HEK293T (cell line): ENCODE measurements around the gene ARIH2.
A peak's percentile ranks its signal among the peaks of the same experiment; 100 is the strongest.

Experiments
- CTCF ChIA-PET: fragments of 350-600 bp; formaldehyde crosslinking; extraction: SDS; loops from one replicate; lab custom pipeline; 2021; ENCODE audit warnings: antibody characterized with exemption, inconsistent platforms; lab: Yijun Ruan, JAX
- POLR2A ChIA-PET: fragments of 350-600 bp; formaldehyde crosslinking; extraction: SDS; loops from one replicate; lab custom pipeline; 2020; ENCODE audit warnings: antibody characterized with exemption, inconsistent platforms; lab: Yijun Ruan, JAX
- DNase-seq: peaks from one replicate; pipeline ENCODE4 v3.0.0; 2012; ENCODE audit warnings: mixed read lengths; ENCODE audit errors: extremely low spot score
- ARNT ChIP-seq: fragments of 450-650 bp; IDR thresholded peaks from 2 replicates; pipeline ENCODE4 v1.6.1; 2017; ENCODE audit warnings: mild to moderate bottlenecking
- BHLHE40 ChIP-seq: fragments of 450-650 bp; IDR thresholded peaks from 2 replicates; pipeline ENCODE4 v1.6.1; 2016; ENCODE audit warnings: mild to moderate bottlenecking, moderate library complexity, borderline replicate concordance
- CTBP1 ChIP-seq: fragments of 450-650 bp; IDR thresholded peaks from 2 replicates; pipeline ENCODE4 v1.6.1; 2016; ENCODE audit warnings: borderline replicate concordance
- ELF4 ChIP-seq: fragments of 450-650 bp; IDR thresholded peaks from 2 replicates; pipeline ENCODE4 v1.6.1; 2017; ENCODE audit warnings: antibody characterized with exemption
- FOXA1 ChIP-seq: fragments of 450-650 bp; IDR thresholded peaks from 2 replicates; pipeline ENCODE4 v1.6.1; 2016; ENCODE audit warnings: mild to moderate bottlenecking
- FOXK2 ChIP-seq: fragments of 450-650 bp; IDR thresholded peaks from 2 replicates; pipeline ENCODE4 v1.6.1; 2016; ENCODE audit warnings: mild to moderate bottlenecking
- FOXM1 ChIP-seq: fragments of 450-650 bp; IDR thresholded peaks from 2 replicates; pipeline ENCODE4 v1.6.1; 2017; ENCODE audit warnings: mild to moderate bottlenecking, borderline replicate concordance
- HDGF ChIP-seq: fragments of 450-650 bp; IDR thresholded peaks from 2 replicates; pipeline ENCODE4 v1.6.1; 2017; ENCODE audit warnings: antibody characterized with exemption, borderline replicate concordance
- L3MBTL2 ChIP-seq: fragments of 450-650 bp; conservative IDR thresholded peaks from 2 replicates; pipeline ENCODE4 v1.6.1; 2016; ENCODE audit warnings: mild to moderate bottlenecking
- LEF1 ChIP-seq: fragments of 450-650 bp; IDR thresholded peaks from 2 replicates; pipeline ENCODE4 v1.6.1; 2017; ENCODE audit warnings: mild to moderate bottlenecking, borderline replicate concordance
- NFRKB ChIP-seq: fragments of 450-650 bp; IDR thresholded peaks from 2 replicates; pipeline ENCODE4 v1.6.1; 2016; ENCODE audit warnings: mild to moderate bottlenecking, moderate library complexity
- SP1 ChIP-seq: fragments of 450-650 bp; IDR thresholded peaks from 2 replicates; pipeline ENCODE4 v1.6.1; 2017
- SUZ12 ChIP-seq: fragments of 450-650 bp; IDR thresholded peaks from 2 replicates; pipeline ENCODE4 v1.6.1; 2016; ENCODE audit warnings: mild to moderate bottlenecking
- TARDBP ChIP-seq: fragments of 450-650 bp; IDR thresholded peaks from 2 replicates; pipeline ENCODE4 v1.6.1; 2016
- ZNF384 ChIP-seq: fragments of 450-650 bp; IDR thresholded peaks from 2 replicates; pipeline ENCODE4 v1.6.1; 2016
- TF ChIP-seq, protein P1 (sequence below): fragments of 450-650 bp; IDR thresholded peaks from 2 replicates; pipeline ENCODE4 v1.6.1; 2016

ARIH2 gene

DNA sequence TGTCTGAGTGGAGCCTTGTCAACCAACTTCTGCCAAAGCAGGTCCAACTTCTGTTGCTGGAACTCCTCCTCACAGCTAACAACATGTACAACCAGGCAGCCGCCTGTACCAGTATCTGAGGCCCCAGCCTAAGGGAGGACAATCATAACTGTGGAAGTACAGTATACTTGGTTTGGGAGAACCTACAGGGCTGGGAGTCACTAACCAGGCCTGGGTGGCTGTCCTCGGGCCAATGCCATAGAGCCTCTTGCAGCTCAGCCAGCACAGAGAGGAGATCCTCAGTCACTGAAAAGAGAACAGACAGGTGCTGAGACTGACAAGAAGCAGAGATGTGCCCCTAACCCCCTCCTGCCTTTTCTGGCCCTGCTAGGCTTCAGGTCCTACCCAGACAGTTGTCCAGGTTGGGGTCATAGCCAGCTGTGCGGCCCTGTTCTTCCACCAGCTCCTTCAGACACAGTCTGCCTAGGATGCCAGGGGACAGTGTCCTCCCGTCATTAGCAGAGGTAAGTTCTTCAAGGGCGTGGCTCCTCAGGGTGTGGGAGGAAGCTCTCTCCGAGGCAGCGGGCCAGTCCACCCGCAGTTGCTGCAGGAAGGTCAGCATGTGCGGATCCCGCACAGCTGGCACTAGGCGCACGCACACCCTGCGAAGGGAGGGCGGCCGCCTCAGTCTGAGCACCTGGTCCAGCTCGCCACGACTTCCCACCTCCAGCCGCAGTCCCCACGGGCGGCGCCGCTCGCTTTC lies 98.8 kb downstream of the ARIH2 start:
- CTCF ChIA-PET, result interaction anchor here (0.5 to 1.0 kb wide), 3 partner anchors 28 to 562 kb away, joined by 3 to 4 read pairs (median 3); no protein-coding TSS in a partner anchor
- POLR2A ChIA-PET, result interaction anchor here (0.6 to 9.9 kb wide), 6 partner anchors 11 to 77 kb away, joined by 3 to 204 read pairs (median 22); partner anchors contain the start of genes IMPDH2, P4HTM, QRICH1 and WDR6
- TF ChIP-seq TARDBP (no peak), ELF4 (no peak), SUZ12 (no peak), FOXA1 (no peak), FOXK2 (no peak), ARNT (no peak), SP1 (no peak), NFRKB (no peak), LEF1 (no peak), ZNF384 (no peak), HDGF (no peak), FOXM1 (no peak), L3MBTL2 (no peak), BHLHE40 (no peak), CTBP1 (no peak)
- TF ChIP-seq, protein P1, sequence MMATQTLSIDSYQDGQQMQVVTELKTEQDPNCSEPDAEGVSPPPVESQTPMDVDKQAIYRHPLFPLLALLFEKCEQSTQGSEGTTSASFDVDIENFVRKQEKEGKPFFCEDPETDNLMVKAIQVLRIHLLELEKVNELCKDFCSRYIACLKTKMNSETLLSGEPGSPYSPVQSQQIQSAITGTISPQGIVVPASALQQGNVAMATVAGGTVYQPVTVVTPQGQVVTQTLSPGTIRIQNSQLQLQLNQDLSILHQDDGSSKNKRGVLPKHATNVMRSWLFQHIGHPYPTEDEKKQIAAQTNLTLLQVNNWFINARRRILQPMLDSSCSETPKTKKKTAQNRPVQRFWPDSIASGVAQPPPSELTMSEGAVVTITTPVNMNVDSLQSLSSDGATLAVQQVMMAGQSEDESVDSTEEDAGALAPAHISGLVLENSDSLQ, result no peak
- DNase-seq, result no peak

DNA sequence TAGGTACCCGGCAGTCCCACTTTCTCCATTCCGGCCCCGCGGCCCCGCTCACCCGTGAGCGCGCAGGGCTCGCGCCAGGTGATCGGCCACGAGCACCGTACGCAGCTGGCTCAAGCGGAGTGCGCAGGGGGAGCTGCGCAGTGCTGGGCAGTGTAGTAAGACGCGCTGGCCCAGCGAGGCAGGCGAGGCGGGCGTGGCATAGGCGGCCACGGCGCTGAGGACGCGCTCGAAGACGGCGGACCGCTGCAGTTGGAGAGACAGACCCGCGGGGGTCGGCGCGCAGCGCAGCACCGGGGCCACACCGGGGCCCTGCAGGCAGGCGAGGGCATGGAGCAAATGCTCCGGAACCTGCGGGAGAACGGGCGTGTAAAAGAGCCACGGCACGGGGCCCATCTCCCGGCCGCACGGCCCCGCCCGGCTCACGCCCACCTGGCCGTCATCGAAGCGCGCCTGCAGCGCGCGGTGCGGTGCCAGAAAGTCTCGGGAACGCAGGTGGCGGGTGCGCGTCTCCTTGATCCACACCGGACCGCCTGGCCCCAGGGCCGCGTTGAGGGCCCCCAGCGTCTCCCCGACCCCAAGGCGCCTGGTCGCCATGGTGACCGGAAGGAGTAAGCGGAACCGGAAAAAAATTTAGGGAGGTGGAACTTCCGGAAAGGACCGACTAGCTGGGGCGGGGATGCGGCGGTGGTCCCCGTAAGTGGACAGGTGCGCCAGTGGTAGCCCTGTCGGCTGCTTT lies 99.5 kb downstream of the ARIH2 start, which contains the start of gene DALRD3:
Gene DALRD3 (minus strand): TSS at position 610 of the 736 bp plus-strand sequence. CDS start 16 bp downstream, at position 594.
- peak; percentile 52 for DNase-seq
- POLR2A ChIA-PET, result interaction anchor here (0.6 to 9.9 kb wide), 6 partner anchors 11 to 76 kb away, joined by 3 to 204 read pairs (median 22); partner anchors contain the start of genes IMPDH2, P4HTM, QRICH1 and WDR6
- CTCF ChIA-PET, result interaction anchor here (0.6 to 1.0 kb wide), 2 partner anchors 76 to 458 kb away, joined by 3 read pairs; no protein-coding TSS in a partner anchor
- TF ChIP-seq CTBP1, result peak; percentile 63; the same call in 1 of the 2 replicates
- TF ChIP-seq L3MBTL2, result peak; percentile 41
- TF ChIP-seq HDGF, result no peak
- no peak for TF ChIP-seq SUZ12
- no peak for TF ChIP-seq SP1
- TF ChIP-seq BHLHE40, result no peak
- TF ChIP-seq LEF1, result no peak
- no peak for TF ChIP-seq NFRKB

DNA sequence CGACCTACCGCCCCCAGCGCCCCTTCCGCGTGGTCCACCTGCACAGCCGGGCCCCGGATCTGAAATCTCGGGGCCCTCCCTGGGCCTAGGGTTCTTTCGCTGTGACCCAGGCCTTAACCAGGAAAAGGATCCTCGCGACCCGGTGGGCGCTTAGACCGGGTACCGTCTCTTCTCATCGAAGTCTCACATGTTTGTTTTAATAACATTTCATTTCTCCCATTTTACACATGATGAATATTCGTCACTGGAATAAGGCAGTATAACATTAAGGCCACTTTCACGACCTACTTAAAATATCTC lies 100.0 kb downstream of the ARIH2 start:
- TF ChIP-seq TARDBP (no peak), ELF4 (no peak), HDGF (no peak), BHLHE40 (no peak), NFRKB (no peak), FOXM1 (no peak), LEF1 (no peak), L3MBTL2 (no peak), FOXA1 (no peak), SUZ12 (no peak), SP1 (no peak)
- TF ChIP-seq, protein P1, result no peak
- POLR2A ChIA-PET, result interaction anchor here (1.7 to 9.9 kb wide), 5 partner anchors 10 to 75 kb away, joined by 6 to 204 read pairs (median 36); partner anchors contain the start of genes IMPDH2, P4HTM, QRICH1 and WDR6
- no peak for DNase-seq
- CTCF ChIA-PET, result interaction anchor here (1.0 kb wide), 1 partner anchor 76 kb away, joined by 3 read pairs; no protein-coding TSS in a partner anchor

DNA sequence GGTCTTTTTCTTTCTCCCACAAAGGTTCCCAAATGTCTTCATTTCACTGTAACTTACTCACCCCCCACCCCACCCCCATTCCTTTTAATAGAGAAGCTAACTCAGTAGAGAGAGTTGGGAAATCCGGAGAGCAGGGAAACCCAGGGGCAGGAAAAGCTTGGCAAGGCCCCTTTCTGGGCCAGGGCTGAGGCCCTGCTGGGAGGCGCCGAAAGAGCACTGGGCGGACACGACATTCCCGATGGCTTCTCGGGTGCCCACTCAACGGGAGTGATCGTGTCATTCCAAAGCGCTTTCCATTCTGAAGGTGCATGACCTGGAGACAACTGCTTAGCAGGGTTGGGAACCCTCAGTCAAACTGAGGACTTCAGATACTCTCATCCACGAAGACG lies 101.3 kb downstream of the ARIH2 start:
- ChIA-PET POLR2A (interaction anchor here (0.8 to 9.9 kb wide), 6 partner anchors 9 to 74 kb away, joined by 5 to 204 read pairs (median 42); partner anchors contain the start of genes IMPDH2, P4HTM, QRICH1 and WDR6), CTCF (interaction anchor here (1.9 kb wide), 1 partner anchor 13 kb away, joined by 8 read pairs; the partner anchor contains the start of gene WDR6)
- DNase-seq, result no peak
- no peak for TF ChIP-seq FOXK2
- no peak for TF ChIP-seq FOXA1
- TF ChIP-seq SUZ12, result no peak
- TF ChIP-seq BHLHE40, result no peak
- no peak for TF ChIP-seq ARNT
- TF ChIP-seq LEF1, result no peak
- no peak for TF ChIP-seq NFRKB
- TF ChIP-seq HDGF, result no peak; the same call in 1 of the 2 replicates
- TF ChIP-seq ELF4, result no peak
- TF ChIP-seq, protein P1, result no peak
- TF ChIP-seq TARDBP, result no peak
- TF ChIP-seq L3MBTL2, result no peak
